ENCODE measurements around the gene MCRIP1. TPM values are rescaled to one million over a fixed set of nuclear protein-coding genes. Genes with fewer than 3 reads are reported as not detected.

MCRIP1 gene
- total and polyA plus RNA-seq, 2 of the 4 experiments (the other 2 are of a cell fraction): 56.5 to 164 TPM

DNA sequence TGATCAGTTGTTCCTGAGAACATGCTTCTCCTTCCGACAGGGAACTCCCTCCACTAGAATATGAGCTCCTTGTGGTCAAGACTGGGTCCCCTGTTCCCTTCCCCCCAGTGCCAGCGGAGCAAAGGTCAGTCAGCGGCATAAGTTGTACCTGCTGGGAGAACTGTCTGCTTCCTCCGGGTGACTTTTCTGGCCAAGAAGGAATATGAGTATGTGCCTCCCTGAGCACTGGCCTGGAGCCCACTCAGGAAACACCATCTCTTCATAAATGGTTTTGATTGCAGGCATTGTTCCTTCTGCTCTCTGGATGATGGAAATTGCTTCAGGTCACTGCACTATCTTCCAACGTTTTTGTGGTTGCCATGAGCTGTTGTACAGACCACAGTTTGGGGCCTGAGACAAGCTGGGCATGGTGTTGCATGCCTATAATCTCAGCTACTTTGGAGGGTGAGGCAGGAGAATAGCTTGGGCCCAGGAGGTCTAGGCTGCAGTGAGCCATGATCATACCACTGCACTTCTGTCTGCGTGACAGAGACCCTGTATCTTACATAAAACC is 30.1 kb upstream of the MCRIP1 start:
- peaks cover 17 to 79% of the 10 kb centered on the region in 2 experiments; a peak in 3 of 4 replicates for H3K79me1 ChIP-seq (ENCODE audit: low read depth in 1 of 2, low read length in 2 of 2)
- peaks cover 29% of the 10 kb centered on the region for H3K4me1 ChIP-seq (ENCODE audit: control insufficient read depth, insufficient read depth, low read length)
- no peak overlapping the region for H2AFZ ChIP-seq (replicated peaks; ENCODE audit: low read length, poor library complexity)
- DNase-seq: no peak
- ATAC-seq (ENCODE audit: low read depth): no peak
- H3K4me2 ChIP-seq (ENCODE audit: low read depth, low read length): no peak overlapping the region
- H4K91ac ChIP-seq (ENCODE audit: insufficient read depth, low read depth, low read length): no peak overlapping the region
- H3K4ac ChIP-seq (ENCODE audit: low read depth, low read length): no peak overlapping the region
- H3K23ac ChIP-seq (ENCODE audit: low read depth, low read length): peak overlapping the region; percentile 24; the same call in 1 of the 2 replicates
- CTCF ChIA-PET: no interaction called here
- peak overlapping the region; percentile 70 for H2AK9ac ChIP-seq (replicated peaks; ENCODE audit: low read depth, low read length, poor library complexity)
- peaks cover 38% of the 10 kb centered on the region for H3K36me3 ChIP-seq (ENCODE audit: control insufficient read depth, insufficient read depth, low read length)
- no peaks in the 10 kb centered on the region for H3K27me3 ChIP-seq (ENCODE audit: control insufficient read depth, insufficient read depth, low read length)
- H2BK15ac ChIP-seq (ENCODE audit: low read depth, low read length): no peak overlapping the region
- no peak overlapping the region for H4K5ac ChIP-seq (ENCODE audit: low read depth, low read length)
- POLR2A ChIA-PET (ENCODE audit: unreplicated experiment): no interaction called here
- dilution Hi-C loops (cut with HindIII; ENCODE audit: low sequenced_read_pairs, unreplicated experiment) (no loop called here), in situ Hi-C loops (cut with MboI; ENCODE audit: low sequenced_read_pairs) (no loop called here), intact Hi-C loops (cut with micrococcal nuclease) (no loop called here)
- peak overlapping the region; percentile 30; the same call in 1 of the 2 replicates for H2AK5ac ChIP-seq (ENCODE audit: low read depth, low read length)
- no peak overlapping the region for H3K14ac ChIP-seq (replicated peaks; ENCODE audit: low read depth, low read length)
- H3K9ac ChIP-seq (ENCODE audit: low read depth, low read length): no peak overlapping the region
- peak overlapping the region in 1 of 2 experiments; percentile 0; a peak in 1 of 4 replicates for H4K8ac ChIP-seq (ENCODE audit: low read depth in 2 of 2, low read length in 2 of 2)
- TF ChIP-seq ELK1 (IDR thresholded peaks at IDR 0.05; ENCODE audit: borderline replicate concordance, low read depth, low read length): no peak
- no peak overlapping the region for H2BK5ac ChIP-seq (ENCODE audit: low read depth, low read length, poor library complexity, severe bottlenecking)
- H4K20me1 ChIP-seq (ENCODE audit: insufficient read depth, low read length): peaks cover 49% of the 10 kb centered on the region
- WGBS, 2 experiments (ENCODE audit: extremely low coverage in 2 of 2, insufficient read length in 1 of 2): 50% methylated on average over 1 of the region's 6 CpGs; no CpG with 5 or more reads in 1 of the 2 experiments
- H3K18ac ChIP-seq (ENCODE audit: low read depth, low read length): no peak overlapping the region
- H3K4me3 ChIP-seq (ENCODE audit: insufficient read depth, low read depth, low read length): no peak overlapping the region
- peaks cover 16% of the 10 kb centered on the region for H3K9me1 ChIP-seq (ENCODE audit: insufficient read depth, low read length)
- no peaks in the 10 kb centered on the region for H3K9me3 ChIP-seq (ENCODE audit: control insufficient read depth, insufficient read depth, low read length)
- no peak overlapping the region for H3K56ac ChIP-seq (ENCODE audit: extremely low read depth, insufficient read depth, low read length)
- no peak overlapping the region for H2BK20ac ChIP-seq (ENCODE audit: low read depth, low read length)
- TSS peak; percentile 35 for BruUV-seq (replicated peaks)
- H2BK120ac ChIP-seq (ENCODE audit: low read depth, low read length): no peak overlapping the region
- H3K27ac ChIP-seq (ENCODE audit: insufficient read depth, low read length): no peak overlapping the region
